Left ventricle myocardium inferior (tissue), 1 donor: ENCODE results near the gene RSRC1. TPM values are rescaled to one million over a fixed set of nuclear protein-coding genes. Genes with fewer than 3 reads are reported as not detected.

Experiments used
- DNase-seq: peaks from one replicate; pipeline ENCODE4 v3.0.0-alpha.2; 2020
- H3K27ac ChIP-seq: fragments of 200-600 bp; replicated peaks from 2 replicates; pipeline ENCODE4 v1.8.0; 2021
- H3K27me3 ChIP-seq: fragments of 200-600 bp; 2 replicates; pipeline ENCODE4 v1.8.0; 2021; ENCODE audit warnings: low read depth
- H3K36me3 ChIP-seq: fragments of 200-600 bp; 2 replicates; pipeline ENCODE4 v1.8.0; 2021
- H3K4me1 ChIP-seq: fragments of 200-600 bp; 2 replicates; pipeline ENCODE4 v1.8.0; 2021
- H3K4me3 ChIP-seq: fragments of 200-600 bp; 2 replicates; pipeline ENCODE4 v1.8.0; 2021; ENCODE audit warnings: mild to moderate bottlenecking, moderate library complexity
- H3K9me3 ChIP-seq: fragments of 200-600 bp; replicated peaks from 2 replicates; pipeline ENCODE4 v1.8.0; 2021
- intact Hi-C: fragments of 100-400 bp; cut with micrococcal nuclease; formaldehyde crosslinking; loops from one replicate; pipeline ENCODE4 v1.11.0; 2022
- total RNA-seq: library from RNA; stranded (reverse); fragmentation: NEBNext Ultra II Directional; extraction: Animal tissue kit (Norgen Biotek cat#: 25700); gene quantifications from one replicate; pipeline ENCODE4 v1.2.1, GENCODE V29; 2021
- TF ChIP-seq, protein P1 (sequence below): fragments of 200-600 bp; IDR thresholded peaks from 2 replicates; pipeline ENCODE4 v1.8.0; 2021; ENCODE audit warnings: antibody characterized with exemption, mild to moderate bottlenecking, borderline replicate concordance
- donor health status: DM: no; HTN: yes; CAD: no; lungs with severe emphysema.

The RSRC1 gene
- total RNA-seq, 1 donor from 2014 or later, result 19.1 TPM

DNA sequence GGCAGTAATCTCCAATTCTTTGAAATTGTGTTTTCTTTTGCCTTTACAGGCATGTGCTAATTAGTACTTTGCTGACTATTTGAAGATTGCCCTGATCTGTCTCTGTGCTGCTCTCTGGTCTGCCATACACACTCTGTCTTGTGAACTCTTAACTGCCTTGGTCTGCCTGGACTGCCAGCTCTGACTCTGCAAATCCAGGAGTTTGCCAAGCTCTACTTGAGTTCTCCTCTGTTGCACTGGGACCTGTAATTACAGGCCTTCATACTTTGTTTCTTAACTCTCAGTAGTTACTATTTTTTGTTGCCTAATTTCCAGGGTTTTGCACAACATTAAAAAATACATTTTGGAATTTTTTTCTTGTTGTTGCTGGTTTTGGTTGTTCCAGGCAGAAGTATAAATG is 155.0 kb downstream of the RSRC1 start:
- Histone ChIP-seq H3K27ac (no peak overlapping the region), H3K9me3 (peaks cover 41% of the 10 kb centered on the region), H3K4me1 (no peaks in the 10 kb centered on the region), H3K27me3 (no peaks in the 10 kb centered on the region), H3K36me3 (peaks cover 14% of the 10 kb centered on the region), H3K4me3 (no peak overlapping the region)
- no peak for DNase-seq
- TF ChIP-seq, protein P1, sequence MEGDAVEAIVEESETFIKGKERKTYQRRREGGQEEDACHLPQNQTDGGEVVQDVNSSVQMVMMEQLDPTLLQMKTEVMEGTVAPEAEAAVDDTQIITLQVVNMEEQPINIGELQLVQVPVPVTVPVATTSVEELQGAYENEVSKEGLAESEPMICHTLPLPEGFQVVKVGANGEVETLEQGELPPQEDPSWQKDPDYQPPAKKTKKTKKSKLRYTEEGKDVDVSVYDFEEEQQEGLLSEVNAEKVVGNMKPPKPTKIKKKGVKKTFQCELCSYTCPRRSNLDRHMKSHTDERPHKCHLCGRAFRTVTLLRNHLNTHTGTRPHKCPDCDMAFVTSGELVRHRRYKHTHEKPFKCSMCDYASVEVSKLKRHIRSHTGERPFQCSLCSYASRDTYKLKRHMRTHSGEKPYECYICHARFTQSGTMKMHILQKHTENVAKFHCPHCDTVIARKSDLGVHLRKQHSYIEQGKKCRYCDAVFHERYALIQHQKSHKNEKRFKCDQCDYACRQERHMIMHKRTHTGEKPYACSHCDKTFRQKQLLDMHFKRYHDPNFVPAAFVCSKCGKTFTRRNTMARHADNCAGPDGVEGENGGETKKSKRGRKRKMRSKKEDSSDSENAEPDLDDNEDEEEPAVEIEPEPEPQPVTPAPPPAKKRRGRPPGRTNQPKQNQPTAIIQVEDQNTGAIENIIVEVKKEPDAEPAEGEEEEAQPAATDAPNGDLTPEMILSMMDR, result no peak
- intact Hi-C loops, result no loop called here

DNA sequence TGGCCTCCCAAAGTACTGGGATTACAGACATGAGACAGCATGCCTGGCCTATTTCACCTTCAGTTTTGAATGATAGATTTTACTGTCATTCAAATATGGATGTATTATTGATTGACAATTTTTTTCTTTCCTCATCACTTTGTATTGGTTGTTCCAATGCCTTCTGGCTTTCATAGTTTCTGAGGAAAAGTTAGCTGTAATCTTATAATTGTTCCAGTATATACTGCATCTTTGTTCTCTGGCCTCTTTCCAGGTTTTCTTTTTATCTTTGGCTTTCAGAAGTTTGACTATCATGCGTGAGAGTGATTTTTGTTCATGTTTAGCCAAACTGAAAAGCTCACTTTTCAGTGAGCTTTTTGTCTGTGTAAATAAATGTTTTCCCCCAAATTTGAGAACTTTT is 157.1 kb downstream of the RSRC1 start:
- DNase-seq, result no peak
- Histone ChIP-seq H3K27ac (no peak overlapping the region), H3K4me3 (no peak overlapping the region), H3K27me3 (no peaks in the 10 kb centered on the region), H3K4me1 (no peaks in the 10 kb centered on the region), H3K9me3 (peaks cover 41% of the 10 kb centered on the region), H3K36me3 (peaks cover 14% of the 10 kb centered on the region)
- TF ChIP-seq, protein P1, result no peak
- intact Hi-C loops, result no loop called here

DNA sequence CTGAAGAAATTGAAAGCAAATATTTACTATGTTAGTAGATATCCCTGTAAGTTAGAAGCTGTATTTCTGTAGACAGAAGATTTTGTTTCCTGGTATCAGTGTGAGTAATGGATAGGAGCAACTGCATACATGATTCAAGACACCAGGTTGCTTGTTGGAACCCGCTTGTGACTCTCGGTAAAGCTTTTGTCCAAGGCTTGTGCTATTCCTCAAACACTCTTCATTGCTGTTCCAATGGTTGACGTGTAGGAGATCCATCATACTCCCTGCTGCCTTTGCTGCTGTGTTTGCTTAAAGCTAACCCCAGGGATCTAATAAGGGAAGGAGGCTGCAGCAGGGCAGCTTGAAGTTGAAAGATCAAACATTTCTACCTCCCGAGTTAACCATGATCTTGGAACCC is 160.1 kb downstream of the RSRC1 start:
- intact Hi-C loops, result no loop called here
- TF ChIP-seq, protein P1, result no peak
- DNase-seq, result no peak
- no peak overlapping the region for H3K27ac ChIP-seq
- H3K27me3 ChIP-seq, result no peaks in the 10 kb centered on the region
- no peaks in the 10 kb centered on the region for H3K4me1 ChIP-seq
- no peak overlapping the region for H3K4me3 ChIP-seq
- peaks cover 14% of the 10 kb centered on the region for H3K36me3 ChIP-seq
- peaks cover 37% of the 10 kb centered on the region for H3K9me3 ChIP-seq

DNA sequence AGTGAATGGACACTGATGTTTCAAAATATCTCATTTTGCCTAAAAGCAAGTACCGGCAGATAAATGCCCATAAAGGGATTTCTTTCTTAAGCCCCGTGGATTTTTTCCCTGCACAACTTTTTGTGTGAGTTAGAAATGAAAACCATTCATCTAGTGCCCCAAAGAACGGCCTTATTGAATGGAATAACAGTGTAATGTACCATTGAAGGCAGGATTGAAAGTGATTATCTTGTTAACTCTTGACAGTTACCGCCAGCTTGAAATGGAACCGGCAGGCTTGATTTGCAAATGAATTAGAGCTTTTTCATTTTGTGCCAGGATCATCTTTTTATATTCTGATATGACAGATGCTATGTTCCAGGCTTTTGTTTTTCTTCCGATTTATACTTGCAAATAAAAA is 162.2 kb downstream of the RSRC1 start:
- DNase-seq, result no peak
- peaks cover 15% of the 10 kb centered on the region for H3K9me3 ChIP-seq
- peaks cover 8% of the 10 kb centered on the region for H3K36me3 ChIP-seq
- H3K27ac ChIP-seq, result no peak overlapping the region
- H3K4me3 ChIP-seq, result no peak overlapping the region
- H3K4me1 ChIP-seq, result no peaks in the 10 kb centered on the region
- H3K27me3 ChIP-seq, result no peaks in the 10 kb centered on the region
- TF ChIP-seq, protein P1, result no peak
- intact Hi-C loops, result no loop called here

DNA sequence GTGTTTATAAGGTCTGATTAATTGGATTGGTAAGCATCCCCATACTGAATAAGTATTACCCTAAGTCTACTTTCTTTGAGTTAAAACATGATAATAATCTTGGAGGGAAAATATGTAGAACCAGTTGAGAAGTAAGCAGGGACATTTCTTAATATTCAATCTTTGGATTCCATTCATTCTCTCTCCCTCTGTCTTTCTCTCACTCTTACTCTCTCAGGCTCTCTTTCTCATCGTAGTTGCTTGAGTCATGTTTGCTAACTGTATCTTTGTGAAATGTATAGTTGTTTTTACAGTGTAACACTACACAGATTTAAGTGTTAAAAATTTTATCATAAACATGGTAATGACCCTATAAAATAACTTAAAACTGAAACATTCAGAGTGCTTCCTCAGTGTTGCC is 163.8 kb downstream of the RSRC1 start:
- Histone ChIP-seq H3K36me3 (peaks cover 11% of the 10 kb centered on the region), H3K9me3 (peaks cover 3% of the 10 kb centered on the region), H3K4me3 (no peak overlapping the region), H3K4me1 (no peaks in the 10 kb centered on the region), H3K27ac (no peak overlapping the region), H3K27me3 (no peaks in the 10 kb centered on the region)
- intact Hi-C loops, result no loop called here
- TF ChIP-seq, protein P1, result no peak
- DNase-seq, result no peak

DNA sequence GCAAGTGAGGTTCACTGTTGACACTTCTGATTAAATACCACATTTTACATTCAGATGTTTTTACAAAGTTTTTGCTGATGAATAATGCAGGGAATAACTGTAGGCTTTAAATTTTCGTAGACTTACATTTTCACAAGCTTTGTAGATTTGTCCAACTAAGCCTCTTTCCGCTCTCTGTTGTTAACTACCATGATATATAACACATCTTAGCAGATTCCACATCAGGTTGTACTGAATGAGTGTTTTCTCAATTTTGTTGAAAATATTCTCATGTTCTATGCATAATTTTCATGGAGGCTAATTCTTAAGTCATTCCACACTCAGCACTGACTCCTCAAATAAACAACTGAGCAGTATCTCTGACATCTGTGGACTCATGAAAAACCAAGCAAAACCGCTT is 168.3 kb downstream of the RSRC1 start:
- peaks cover 3% of the 10 kb centered on the region for H3K9me3 ChIP-seq
- H3K4me3 ChIP-seq, result no peak overlapping the region
- TF ChIP-seq, protein P1, result no peak
- no peak overlapping the region for H3K27ac ChIP-seq
- peaks cover 11% of the 10 kb centered on the region for H3K36me3 ChIP-seq
- intact Hi-C loops, result no loop called here
- DNase-seq, result no peak
- no peaks in the 10 kb centered on the region for H3K27me3 ChIP-seq
- no peaks in the 10 kb centered on the region for H3K4me1 ChIP-seq
